Measurements from ENCODE around the gene CARD19. TPM values are rescaled to one million over a fixed set of nuclear protein-coding genes. Genes with fewer than 3 reads are reported as not detected.
A peak's percentile ranks its signal among the peaks of the same experiment; 100 is the strongest.

CARD19 gene
- total and polyA plus RNA-seq, 2 of the 8 experiments (the other 6 are each of a cell fraction or from before 2014, with no cell fraction given), result 21.2 to 112 TPM

DNA sequence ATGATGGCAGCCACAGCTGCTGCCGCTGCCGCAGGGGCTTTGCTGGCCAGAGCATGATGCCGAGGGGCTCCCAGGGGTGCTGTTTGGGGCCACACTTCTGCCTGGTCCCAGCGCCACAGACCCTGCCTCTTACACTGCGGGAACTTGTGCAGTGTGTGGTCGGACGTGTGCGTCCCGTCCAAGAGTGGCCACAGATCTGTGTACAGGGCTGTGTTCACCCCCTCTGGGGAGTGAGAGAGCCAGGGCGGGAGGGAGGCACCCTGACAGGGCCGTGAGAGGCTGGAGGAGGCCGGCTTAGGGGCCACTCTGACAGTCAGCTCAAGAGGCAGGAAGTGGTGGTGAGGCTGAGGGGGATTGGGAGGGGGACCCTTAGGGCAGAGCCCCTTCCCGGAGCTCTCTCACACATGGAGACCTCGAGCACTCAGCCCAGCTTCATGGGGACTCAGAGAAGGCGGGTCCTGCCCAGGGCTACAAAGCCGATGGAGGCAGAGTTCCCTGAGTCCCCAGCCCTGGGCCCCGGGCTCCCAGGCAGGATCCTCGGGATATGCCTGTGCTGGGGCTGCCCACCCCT is 13.1 kb upstream of the CARD19 start:
- Histone ChIP-seq H2BK15ac (ENCODE audit: low read length) (no peak overlapping the region), H2AFZ (ENCODE audit: low read length) (no peak overlapping the region), H3K4me2 (ENCODE audit: insufficient read depth in 1 of 2, low read depth in 2 of 2, low read length in 2 of 2) (no peak overlapping the region), H2BK120ac (replicated peaks; ENCODE audit: low read depth, low read length) (no peak overlapping the region), H3K18ac (ENCODE audit: extremely low read depth, low read length) (no peak overlapping the region), H3K4me1 (replicated peaks in 1 of 4; ENCODE audit: control insufficient read depth in 3 of 4, insufficient read depth in 4 of 4, low read length in 3 of 4) (no peaks in the 10 kb centered on the region; a peak in 1 of 7 replicates), H3K36me3 (ENCODE audit: control insufficient read depth in 2 of 4, insufficient read depth in 4 of 4, low read length in 3 of 4) (no peaks in the 10 kb centered on the region), H3K79me2 (ENCODE audit: control insufficient read depth in 1 of 2, insufficient read depth in 2 of 2, low read length in 2 of 2) (no peaks in the 10 kb centered on the region), H3K9ac (replicated peaks in 1 of 4; ENCODE audit: extremely low read depth in 1 of 4, low read depth in 3 of 4, low read length in 3 of 4) (no peak overlapping the region), H3K4me3 (ENCODE audit: extremely low read depth in 1 of 4, insufficient read depth in 2 of 4, low read depth in 3 of 4, low read length in 4 of 4) (no peak overlapping the region), H2BK20ac (ENCODE audit: low read length) (no peak overlapping the region), H3K9me3 (ENCODE audit: insufficient read depth in 2 of 2, low read depth in 1 of 2, low read length in 1 of 2) (peaks cover 4% of the 10 kb centered on the region in 2 experiments; a peak in 1 of 4 replicates), H2AK5ac (ENCODE audit: low read depth, low read length) (no peak overlapping the region), H3K14ac (ENCODE audit: insufficient read length) (no peak overlapping the region), H4K20me1 (replicated peaks in 1 of 2; ENCODE audit: control insufficient read depth in 1 of 2, insufficient read depth in 2 of 2, low read length in 2 of 2) (no peaks in the 10 kb centered on the region), H4K8ac (ENCODE audit: extremely low read depth, insufficient read depth, low read length) (0 out of 2 replicates have a peak overlapping the region, but pooled peaks have one; percentile 40), H3K27me3 (replicated peaks in 1 of 4; ENCODE audit: control insufficient read depth in 3 of 4, extremely low read depth in 1 of 4, insufficient read depth in 3 of 4, low read length in 3 of 4) (no peaks in the 10 kb centered on the region), H3K23ac (ENCODE audit: insufficient read length) (no peak overlapping the region), H3K4ac (replicated peaks; ENCODE audit: insufficient read length, low read depth, low read length) (no peak overlapping the region), H4K5ac (ENCODE audit: insufficient read length, low read depth, low read length) (no peak overlapping the region), H3K79me1 (ENCODE audit: low read depth, low read length) (no peaks in the 10 kb centered on the region), H2BK12ac (ENCODE audit: low read depth, low read length) (no peak overlapping the region), H4K91ac (replicated peaks; ENCODE audit: insufficient read length, low read length) (no peak overlapping the region), H2BK5ac (ENCODE audit: low read depth, low read length) (no peak overlapping the region), H3K23me2 (ENCODE audit: low read depth, low read length) (no peaks in the 10 kb centered on the region), H3K56ac (replicated peaks; ENCODE audit: insufficient read length, low read depth, low read length) (no peak overlapping the region), H3K27ac (ENCODE audit: low read depth, low read length) (no peak overlapping the region)
- ChIA-PET CTCF (ENCODE audit: partially characterized antibody) (interaction anchor here (0.6 to 2.5 kb wide), 3 partner anchors 23 to 565 kb away, joined by 3 to 10 read pairs (median 5); no protein-coding TSS in a partner anchor), POLR2A (ENCODE audit: partially characterized antibody) (no interaction called here)
- DNase-seq (ENCODE audit: low read depth in 1 of 2, low spot score in 2 of 2), result no peak
- FAIRE-seq, result no peak
- 92% methylated on average over 16 of the region's 18 CpGs; no CpG with 5 or more reads in 1 of the 2 experiments for WGBS, 2 experiments (ENCODE audit: extremely low coverage in 1 of 2, insufficient coverage in 1 of 2, insufficient read length in 1 of 2, insufficient replicate concordance in 2 of 2, low coverage in 1 of 2, low lambda C conversion rate in 2 of 2, missing lambda C conversion rate in 1 of 2)
- TF ChIP-seq YY1 (IDR thresholded peaks at IDR 0.05; ENCODE audit: low read depth, low read length) (no peak), TCF12 (IDR thresholded peaks at IDR 0.05; ENCODE audit: low read depth, low read length) (no peak), RNF2 (IDR thresholded peaks at IDR 0.05; ENCODE audit: borderline replicate concordance, low read depth, low read length, missing control alignments, poor library complexity, severe bottlenecking) (no peak), KDM1A (IDR thresholded peaks at IDR 0.05; ENCODE audit: borderline replicate concordance, low read length) (no peak), NANOG (IDR thresholded peaks at IDR 0.05; ENCODE audit: insufficient read depth, low read depth, low read length, poor library complexity, severe bottlenecking) (no peak), SUZ12 (IDR thresholded peaks at IDR 0.05; ENCODE audit: low read length) (no peak), SIRT6 (IDR thresholded peaks at IDR 0.05; ENCODE audit: low read length) (no peak), GTF2F1 (IDR thresholded peaks at IDR 0.05; ENCODE audit: borderline replicate concordance, low read depth, low read length) (no peak), EGR1 (IDR thresholded peaks at IDR 0.05; ENCODE audit: borderline replicate concordance, low read depth, low read length) (no peak)
- TF ChIP-seq, protein P1, sequence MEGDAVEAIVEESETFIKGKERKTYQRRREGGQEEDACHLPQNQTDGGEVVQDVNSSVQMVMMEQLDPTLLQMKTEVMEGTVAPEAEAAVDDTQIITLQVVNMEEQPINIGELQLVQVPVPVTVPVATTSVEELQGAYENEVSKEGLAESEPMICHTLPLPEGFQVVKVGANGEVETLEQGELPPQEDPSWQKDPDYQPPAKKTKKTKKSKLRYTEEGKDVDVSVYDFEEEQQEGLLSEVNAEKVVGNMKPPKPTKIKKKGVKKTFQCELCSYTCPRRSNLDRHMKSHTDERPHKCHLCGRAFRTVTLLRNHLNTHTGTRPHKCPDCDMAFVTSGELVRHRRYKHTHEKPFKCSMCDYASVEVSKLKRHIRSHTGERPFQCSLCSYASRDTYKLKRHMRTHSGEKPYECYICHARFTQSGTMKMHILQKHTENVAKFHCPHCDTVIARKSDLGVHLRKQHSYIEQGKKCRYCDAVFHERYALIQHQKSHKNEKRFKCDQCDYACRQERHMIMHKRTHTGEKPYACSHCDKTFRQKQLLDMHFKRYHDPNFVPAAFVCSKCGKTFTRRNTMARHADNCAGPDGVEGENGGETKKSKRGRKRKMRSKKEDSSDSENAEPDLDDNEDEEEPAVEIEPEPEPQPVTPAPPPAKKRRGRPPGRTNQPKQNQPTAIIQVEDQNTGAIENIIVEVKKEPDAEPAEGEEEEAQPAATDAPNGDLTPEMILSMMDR (IDR thresholded peaks at IDR 0.05; ENCODE audit: control extremely low read depth in 1 of 3, insufficient read depth in 1 of 3, low read depth in 1 of 3, low read length in 3 of 3), result no peak

Measured in H1 (cell line).